ENCODE results near the gene LCLAT1.

DNA sequence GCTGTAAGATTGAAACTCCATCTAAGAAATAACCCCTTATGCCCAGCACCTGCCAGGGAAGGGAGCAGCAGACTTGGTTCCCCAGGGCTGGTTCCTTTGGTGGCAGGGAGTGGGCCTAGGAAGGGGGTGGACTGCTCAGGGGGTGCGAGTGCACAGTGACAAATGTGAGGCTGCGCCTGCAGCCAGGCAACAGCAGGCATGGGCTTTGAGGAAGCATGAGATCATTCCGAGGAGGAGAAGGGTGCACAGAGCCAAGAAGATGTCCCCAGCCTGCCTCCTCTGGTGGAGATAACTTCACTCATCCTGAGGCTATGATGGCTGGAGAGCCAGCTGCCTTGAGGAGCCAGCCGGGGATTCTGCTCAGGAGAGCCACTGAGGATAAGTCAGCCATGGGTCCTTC is 202.2 kb downstream of the LCLAT1 start:
- TF ChIP-seq, protein P1, sequence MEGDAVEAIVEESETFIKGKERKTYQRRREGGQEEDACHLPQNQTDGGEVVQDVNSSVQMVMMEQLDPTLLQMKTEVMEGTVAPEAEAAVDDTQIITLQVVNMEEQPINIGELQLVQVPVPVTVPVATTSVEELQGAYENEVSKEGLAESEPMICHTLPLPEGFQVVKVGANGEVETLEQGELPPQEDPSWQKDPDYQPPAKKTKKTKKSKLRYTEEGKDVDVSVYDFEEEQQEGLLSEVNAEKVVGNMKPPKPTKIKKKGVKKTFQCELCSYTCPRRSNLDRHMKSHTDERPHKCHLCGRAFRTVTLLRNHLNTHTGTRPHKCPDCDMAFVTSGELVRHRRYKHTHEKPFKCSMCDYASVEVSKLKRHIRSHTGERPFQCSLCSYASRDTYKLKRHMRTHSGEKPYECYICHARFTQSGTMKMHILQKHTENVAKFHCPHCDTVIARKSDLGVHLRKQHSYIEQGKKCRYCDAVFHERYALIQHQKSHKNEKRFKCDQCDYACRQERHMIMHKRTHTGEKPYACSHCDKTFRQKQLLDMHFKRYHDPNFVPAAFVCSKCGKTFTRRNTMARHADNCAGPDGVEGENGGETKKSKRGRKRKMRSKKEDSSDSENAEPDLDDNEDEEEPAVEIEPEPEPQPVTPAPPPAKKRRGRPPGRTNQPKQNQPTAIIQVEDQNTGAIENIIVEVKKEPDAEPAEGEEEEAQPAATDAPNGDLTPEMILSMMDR (IDR thresholded peaks at IDR 0.05), result no peak
- TF ChIP-seq POLR2A (IDR thresholded peaks at IDR 0.05), result no peak

Data from thyroid gland (tissue), 4 donors.